ENCODE measurements around the gene UNC13B. TPM values are rescaled to one million over a fixed set of nuclear protein-coding genes. Genes with fewer than 3 reads are reported as not detected.

UNC13B gene
- total and polyA plus RNA-seq, 2 of the 13 experiments (the other 11 are each of a cell fraction or from before 2014, with no cell fraction given): 14.0 to 18.3 TPM

GRCh38 chr9:35446012-35446411, 284.2 kb downstream of the UNC13B start:
- ChIA-PET CTCF (ENCODE audit: low intra/inter-chr PET ratio, low total read pairs) (no interaction called here), POLR2A (no interaction called here)
- BruUV-seq (replicated peaks): no TSS peak
- H2AFZ ChIP-seq (ENCODE audit: low read length): no peak overlapping the region
- no peak for DNase-seq (ENCODE audit: low spot score)
- peaks cover 16% of the 10 kb centered on the region for H3K4me1 ChIP-seq (ENCODE audit: insufficient read depth, low read length)
- H3K9me3 ChIP-seq (ENCODE audit: low read length): no peaks in the 10 kb centered on the region
- no peak for TF ChIP-seq USF2 (IDR thresholded peaks at IDR 0.05; ENCODE audit: low read depth, low read length)
- no peak for TF ChIP-seq USF2 (CRISPR knock-in tag; IDR thresholded peaks at IDR 0.05; ENCODE audit: borderline replicate concordance)
- no peak for TF ChIP-seq SRSF9 (IDR thresholded peaks at IDR 0.05; ENCODE audit: borderline replicate concordance, insufficient read depth, low read depth, low read length, poor library complexity, severe bottlenecking)
- TF ChIP-seq GPBP1L1 (CRISPR knock-in tag; IDR thresholded peaks at IDR 0.05): no peak
- TF ChIP-seq HDAC1 (CRISPR knock-in tag; IDR thresholded peaks at IDR 0.05): no peak
- TF ChIP-seq HNRNPL (IDR thresholded peaks at IDR 0.05; ENCODE audit: low read depth, low read length): no peak
- TF ChIP-seq ZNF574 (CRISPR knock-in tag; IDR thresholded peaks at IDR 0.05): no peak
- no peak overlapping the region for H3K4me2 ChIP-seq (ENCODE audit: low read depth, low read length)
- no peak overlapping the region for H3K27ac ChIP-seq (ENCODE audit: extremely low read length, insufficient read depth, low read length)
- H4K20me1 ChIP-seq (ENCODE audit: insufficient read depth, low read length): no peaks in the 10 kb centered on the region
- 74% methylated on average over 3 of the region's 3 CpGs for WGBS (ENCODE audit: low lambda C conversion rate)
- no peak for ATAC-seq
- H3K27me3 ChIP-seq (ENCODE audit: control insufficient read depth in 1 of 2, insufficient read depth in 2 of 2, low read length in 2 of 2): no peaks in the 10 kb centered on the region
- intact Hi-C loops (cut with micrococcal nuclease; ENCODE audit: unreplicated experiment): no loop called here
- no peak overlapping the region for H3K4me3 ChIP-seq (replicated peaks in 1 of 3; ENCODE audit: insufficient read depth in 1 of 3, low read depth in 2 of 3, low read length in 3 of 3)
- no peak for FAIRE-seq
- in situ Hi-C loops (cut with HindIII; ENCODE audit: extremely low pct_ligation_motif_present, low pct_unique_long_range_greater_than_20kb): no loop called here
- H3K79me2 ChIP-seq (ENCODE audit: insufficient read depth, low read length): no peaks in the 10 kb centered on the region
- no peak overlapping the region for H3K9ac ChIP-seq (ENCODE audit: insufficient read depth, low read depth, low read length)
- no peaks in the 10 kb centered on the region for H3K36me3 ChIP-seq (replicated peaks in 1 of 2; ENCODE audit: control insufficient read depth in 1 of 2, insufficient read depth in 2 of 2, low read length in 2 of 2)
